IMR-90 (cell line): ENCODE measurements around the gene KLC3.

ENCODE experiments used
- CEBPB ChIP-seq: IDR thresholded peaks from 2 replicates; pipeline ENCODE4 v1.6.1; 2012; ENCODE audit warnings: low read depth, low read length, improper control_type of control experiment
- CTCF ChIP-seq: conservative IDR thresholded peaks from 2 replicates; pipeline ENCODE4 v1.5.1; 2012; ENCODE audit warnings: mild to moderate bottlenecking, low read depth, low read length, improper control_type of control experiment
- ELK1 ChIP-seq: fragments of 150-350 bp; IDR thresholded peaks from 2 replicates; pipeline ENCODE4 v1.6.1; 2016; ENCODE audit warnings: low read depth, mild to moderate bottlenecking, low read length, moderate library complexity, borderline replicate concordance
- MAZ ChIP-seq: IDR thresholded peaks from 2 replicates; pipeline ENCODE4 v1.6.1; 2012; ENCODE audit warnings: low read depth, mild to moderate bottlenecking, low read length, improper control_type of control experiment, moderate library complexity, borderline replicate concordance
- POLR2A ChIP-seq: IDR thresholded peaks from 2 replicates; pipeline ENCODE4 v1.6.1; 2012; ENCODE audit warnings: mild to moderate bottlenecking, low read depth, low read length
- RCOR1 ChIP-seq: IDR thresholded peaks from 2 replicates; pipeline ENCODE4 v1.6.1; 2012; ENCODE audit warnings: mild to moderate bottlenecking, low read length, improper control_type of control experiment; ENCODE audit not compliant: insufficient replicate concordance
- RFX5 ChIP-seq: IDR thresholded peaks from 2 replicates; pipeline ENCODE4 v1.8.0; 2012; ENCODE audit warnings: low read depth, mild to moderate bottlenecking, low read length, moderate library complexity

GRCh38 chr19:45321848-45322247 lies 18.7 kb upstream of the KLC3 start:
- no peak for TF ChIP-seq CTCF
- TF ChIP-seq RFX5 = no peak
- TF ChIP-seq POLR2A = no peak
- no peak for TF ChIP-seq MAZ
- TF ChIP-seq CEBPB = no peak
- no peak for TF ChIP-seq ELK1
- no peak for TF ChIP-seq RCOR1
